Heart left ventricle (tissue), 13 donors: ENCODE measurements around the gene GLRA2.

Experiments used
- CTCF ChIP-seq, 12 donors: fragments of 200-600 bp; sonication (generic) in 4 of 12; IDR thresholded peaks; one replicate each; pipeline versions ENCODE4 v1.5.0 to v1.8.0; 2018 to 2022; ENCODE audit warnings: antibody characterized with exemption in 12 of 12, mild to moderate bottlenecking in 5 of 12
- POLR2A ChIP-seq, 2 donors: fragments of 450-650 bp; IDR thresholded peaks; one replicate each; pipeline ENCODE4 v1.6.1; 2017; ENCODE audit warnings: antibody characterized with exemption in 2 of 2, mild to moderate bottlenecking in 2 of 2, moderate library complexity in 2 of 2
- donor health status: ischemic (EF 13 %, LVEDD 7.1; RV severe dilation, severe dysfunction).
- donor health status: DM: no; HTN: yes; CAD: no.
- donor health status: DM: no; HTN: no; CAD: no.
- donor health status: ischemic (EF 25% LVEDD 6.9; RV normal size, moderate dysfunction).
- donor health status: ischemic (EF 25% LVEDD 5.7; RV mildly dilated, moderate dysfunction).
- donor health status: ischemic (EF 35%, LVEDD 5.7; RV mildly dilated, moderate dysfunction).
- donor health status: nonischemic (EF 11% LVEDD 7.7; RV severe dilation, severe dysfunction).
- donor health status: DM: yes; HTN: yes; CAD: no.
- donor health status: PGD.
- donor health status: ischemic (EF 29% LVEDD 5.4; RV normal size, mild dysfunction).
- donor health status: nonischemic (EF 23%, LVEDD 6.1; RV moderate dilation, normal function).

GRCh38 chrX:14590693-14591424 is 61.5 kb downstream of the GLRA2 start:
- TF ChIP-seq CTCF (IDR thresholded peaks at IDR 0.05) (no peak), POLR2A (IDR thresholded peaks at IDR 0.05) (no peak)
